RCC 7860 (cell line): Measurements from ENCODE around the gene NF1.
"Not testable (repeated sequence)": the region's sequence is repeated elsewhere in the genome, so short reads cannot be mapped to it uniquely, and the experiment has no call there.

Source experiments
- DNase-seq: peaks from one replicate; pipeline ENCODE4 v3.0.0-alpha.2; 2015; ENCODE audit warnings: low spot score
- FAIRE-seq: peaks from 2 replicates; lab custom pipeline; 2012; peaks lifted over from hg19 to GRCh38; lab: Jason Lieb, UNC

NF1 gene

DNA sequence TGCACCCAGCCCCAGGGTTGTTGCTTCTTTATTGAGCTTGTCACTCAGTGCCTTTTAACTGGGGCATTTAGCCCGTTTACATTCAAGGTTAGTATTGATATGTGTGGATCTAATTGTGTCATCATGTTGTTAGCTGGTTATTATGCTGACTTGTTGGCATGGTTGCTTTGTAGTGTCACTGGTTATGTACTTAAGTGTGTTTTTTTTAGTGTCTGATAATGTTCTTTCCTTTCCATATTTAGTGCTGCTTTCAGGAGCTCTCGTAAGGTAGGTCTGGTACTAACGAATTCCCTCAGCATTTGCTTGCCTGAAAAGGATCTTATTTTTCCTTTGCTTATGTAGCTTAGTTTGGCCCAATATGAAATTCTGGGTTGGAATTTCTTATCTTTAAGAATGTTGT is 33.5 kb downstream of the NF1 start:
- FAIRE-seq: no peak
- DNase-seq: no peak

DNA sequence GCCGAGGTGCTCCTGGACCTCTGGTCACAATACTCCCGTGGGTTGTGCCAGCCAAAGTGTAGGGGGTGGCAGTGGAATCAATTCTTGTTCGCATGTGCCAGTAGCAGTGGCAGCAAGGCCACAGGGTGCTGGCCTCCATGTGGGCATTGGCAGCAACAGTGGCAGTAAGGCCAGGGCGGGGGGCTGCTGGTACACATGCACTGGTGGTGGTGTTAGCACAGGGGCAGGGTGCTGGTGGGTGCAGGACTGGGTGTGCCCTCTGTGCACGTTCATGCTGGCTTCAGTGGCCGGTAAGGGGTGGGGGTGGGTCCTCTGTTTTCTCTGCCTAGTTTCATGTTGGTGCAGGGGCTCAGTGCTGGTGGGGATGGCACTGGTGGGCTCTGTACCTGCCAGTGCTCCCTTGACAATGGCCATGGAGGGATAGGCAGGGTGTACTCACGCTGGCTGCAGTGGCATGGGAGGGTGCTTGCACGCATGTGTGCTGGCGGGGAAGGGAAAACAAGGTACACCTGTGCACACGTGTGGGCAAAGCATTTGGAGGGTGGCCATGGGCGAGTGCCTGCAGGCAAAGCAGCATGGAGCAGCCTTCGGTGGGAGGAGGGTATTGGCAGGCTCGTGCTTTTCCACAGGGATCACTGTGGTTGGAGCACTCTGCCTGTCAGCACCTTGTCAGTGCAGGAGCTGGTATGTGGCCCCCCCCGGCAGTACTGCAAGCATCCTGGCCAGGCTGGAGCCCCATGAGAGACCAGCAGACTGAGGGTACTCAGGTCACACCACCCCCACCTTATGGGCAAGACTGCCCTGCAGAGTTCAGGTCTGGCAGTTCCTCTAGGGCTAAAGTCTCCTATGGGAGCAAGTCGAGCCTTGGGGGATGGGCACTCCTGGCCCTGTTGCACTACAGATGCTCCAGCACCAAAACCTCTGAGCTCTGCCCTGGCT is 35.8 kb downstream of the NF1 start:
- no peak for DNase-seq
- FAIRE-seq: no peak

DNA sequence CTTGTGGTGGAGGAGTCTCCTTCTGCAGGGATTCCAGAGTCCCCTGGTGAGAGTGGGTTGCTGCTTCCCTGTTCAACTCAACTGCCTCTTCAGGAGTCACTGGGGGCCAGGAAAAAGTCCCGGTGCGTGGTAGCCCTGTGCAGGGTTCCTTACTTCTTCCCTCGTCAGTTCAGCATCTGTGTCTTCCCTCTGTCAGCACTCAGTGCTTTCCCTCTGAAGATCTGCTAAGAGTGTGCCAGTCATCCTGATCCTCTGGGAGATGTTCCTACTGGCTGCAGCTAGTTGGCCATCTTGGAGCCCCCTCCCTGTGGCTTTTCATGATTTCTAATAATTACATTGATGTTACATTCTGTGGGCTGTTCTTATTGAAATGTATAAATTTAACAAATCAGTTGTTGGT is 36.5 kb downstream of the NF1 start:
- FAIRE-seq (no peak), DNase-seq (no peak)

DNA sequence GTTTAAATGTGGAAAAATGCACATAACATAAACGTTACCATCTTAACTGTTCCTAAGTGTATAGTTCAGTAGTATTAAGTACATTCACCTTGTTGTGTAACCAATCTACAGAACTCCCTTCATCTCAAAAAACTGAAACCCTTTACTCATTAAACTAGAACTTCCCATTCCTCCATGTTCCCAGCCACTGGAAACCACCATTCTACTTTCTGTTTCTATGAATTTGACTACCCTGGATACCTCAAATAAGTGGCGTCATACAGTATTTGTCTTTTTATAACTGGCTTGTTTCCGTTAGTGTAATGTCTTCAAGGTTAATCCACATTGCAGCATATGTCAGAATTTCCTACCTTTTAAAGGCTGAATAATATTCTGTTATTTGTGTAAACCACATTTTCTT is 38.2 kb downstream of the NF1 start:
- DNase-seq: no peak
- FAIRE-seq: no peak

DNA sequence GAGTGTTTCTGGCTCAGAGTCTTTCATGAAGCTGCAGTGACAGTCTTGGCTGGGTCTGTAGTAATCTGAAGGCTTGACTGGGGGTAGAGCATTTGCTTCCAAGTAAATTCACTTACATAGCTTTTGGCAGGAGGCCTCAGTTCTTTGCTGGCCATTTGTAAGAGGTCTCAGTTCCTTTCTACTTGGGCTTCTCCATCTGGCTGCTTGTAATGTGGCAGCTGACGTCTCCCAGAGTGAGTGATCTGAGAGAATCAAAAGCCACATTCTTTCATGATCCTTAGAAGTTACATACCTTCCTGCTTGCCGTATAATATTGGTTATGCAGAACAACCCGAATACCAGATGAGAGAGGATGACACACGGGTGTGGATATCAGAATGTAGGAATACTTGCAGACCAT is 39.8 kb downstream of the NF1 start:
- no peak for FAIRE-seq

DNA sequence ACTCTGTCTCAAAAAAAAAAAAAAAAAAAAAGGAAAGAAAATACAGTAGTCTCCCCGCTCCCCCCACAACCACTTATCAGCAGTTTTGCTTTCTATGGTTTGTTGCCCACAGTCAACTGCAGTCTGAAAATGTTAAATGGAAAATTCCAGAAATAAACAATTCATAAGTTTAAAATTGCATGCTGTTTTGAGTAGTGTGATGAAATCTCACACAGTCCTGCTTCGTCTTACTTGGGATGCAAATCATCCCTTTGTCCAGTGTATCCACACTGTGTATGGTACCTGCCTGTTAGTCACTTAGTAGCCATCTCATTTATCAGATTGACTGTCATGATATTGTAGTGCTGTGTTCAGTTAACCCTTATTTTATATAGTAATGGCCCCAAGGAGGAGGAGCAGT is 41.5 kb downstream of the NF1 start:
- FAIRE-seq (peak; percentile 17), DNase-seq (peak; percentile 19)

More for the DNA sequence above, 39.8 kb downstream of the NF1 start:
- no peak for DNase-seq

DNA sequence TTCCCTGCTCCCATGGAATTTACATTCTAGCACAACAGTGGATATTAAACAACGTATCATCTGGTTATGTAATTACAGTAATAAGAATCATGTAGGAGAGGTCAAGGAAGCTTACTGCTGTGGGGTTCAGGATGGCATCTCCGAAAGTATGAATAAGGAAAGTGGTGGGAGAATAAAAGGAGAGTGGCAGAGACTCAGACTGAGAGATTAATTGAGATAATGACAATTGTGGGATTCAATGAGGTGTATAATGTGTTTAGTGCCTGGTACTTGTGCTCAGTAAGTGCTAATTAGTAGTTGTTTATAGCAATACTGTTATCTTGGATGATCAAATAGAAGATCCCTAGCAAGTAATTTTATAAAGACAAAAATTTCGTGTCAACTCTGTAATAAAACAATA is 45.3 kb downstream of the NF1 start:
- FAIRE-seq: no peak
- DNase-seq: no peak

DNA sequence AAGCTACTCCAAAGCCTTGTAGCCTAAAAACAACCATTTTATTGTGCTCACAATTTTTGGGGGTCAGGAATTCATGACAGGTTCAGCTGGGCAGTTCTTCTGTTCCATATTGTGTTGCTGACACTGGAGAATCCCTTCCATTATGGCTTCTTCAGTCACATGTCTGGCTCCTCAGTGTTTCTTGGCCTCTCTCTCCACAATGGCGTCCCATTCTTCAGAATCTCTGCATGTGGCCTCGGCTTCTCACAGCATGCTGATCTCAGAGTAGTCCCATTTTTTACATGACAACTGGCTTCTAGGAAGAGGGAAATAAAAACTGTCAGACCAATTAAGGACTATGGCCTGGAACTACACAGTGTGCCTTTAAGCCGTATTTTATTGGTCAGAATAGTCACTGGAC is 49.7 kb downstream of the NF1 start:
- FAIRE-seq: no peak
- no peak for DNase-seq

DNA sequence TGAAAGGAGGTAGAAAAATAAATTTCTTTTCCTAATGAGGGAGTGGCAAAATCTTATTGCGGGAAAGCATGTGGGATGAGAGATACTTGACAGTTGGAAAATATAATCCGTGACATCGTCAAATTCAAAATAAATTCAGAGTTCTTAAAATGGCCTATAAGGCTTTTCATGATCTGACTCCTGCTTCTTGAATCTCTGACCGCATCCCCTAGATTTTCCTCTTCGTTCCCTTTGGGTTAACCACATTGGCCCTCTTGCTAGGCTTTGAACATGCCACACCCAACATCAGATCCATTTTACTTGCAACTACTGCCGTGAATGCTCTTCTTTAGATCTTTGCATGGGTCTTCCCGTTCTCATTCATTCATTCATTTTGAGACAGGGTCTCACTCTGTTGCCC is 50.1 kb downstream of the NF1 start:
- FAIRE-seq (no peak), DNase-seq (no peak)

DNA sequence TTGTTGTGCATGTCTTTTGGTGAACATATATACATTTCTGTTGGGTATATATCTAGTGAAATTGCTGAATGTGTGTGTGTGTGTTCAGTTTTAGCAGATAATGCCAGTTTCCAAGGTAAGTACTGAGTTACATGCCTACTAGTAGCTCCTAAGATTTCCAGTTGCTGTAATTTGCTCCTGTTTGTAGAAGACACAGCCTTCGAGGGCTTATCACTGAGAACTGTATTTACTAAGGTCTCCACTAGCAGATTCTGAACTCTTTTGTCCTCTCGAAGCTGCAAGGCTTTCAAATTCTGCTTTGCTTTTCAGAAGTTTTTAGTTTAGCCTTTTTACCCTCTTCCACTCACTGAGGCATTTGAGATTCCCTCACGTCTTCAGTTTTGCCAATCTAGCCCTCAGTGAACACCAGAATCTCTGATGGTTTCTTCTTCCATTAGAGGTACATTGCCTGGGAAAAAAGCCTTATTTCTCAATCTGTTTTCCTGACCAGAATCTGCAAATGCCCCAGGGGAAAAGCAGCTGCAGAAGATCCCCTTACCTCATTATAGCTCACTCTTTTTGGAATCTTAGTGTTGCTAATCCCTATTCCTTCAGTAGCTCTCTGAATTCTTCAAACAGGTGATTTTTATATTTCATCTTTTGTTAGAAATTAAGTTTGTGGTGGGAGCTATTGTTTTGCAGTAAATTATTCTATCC is 52.9 kb downstream of the NF1 start:
- no peak for DNase-seq
- FAIRE-seq: no peak

DNA sequence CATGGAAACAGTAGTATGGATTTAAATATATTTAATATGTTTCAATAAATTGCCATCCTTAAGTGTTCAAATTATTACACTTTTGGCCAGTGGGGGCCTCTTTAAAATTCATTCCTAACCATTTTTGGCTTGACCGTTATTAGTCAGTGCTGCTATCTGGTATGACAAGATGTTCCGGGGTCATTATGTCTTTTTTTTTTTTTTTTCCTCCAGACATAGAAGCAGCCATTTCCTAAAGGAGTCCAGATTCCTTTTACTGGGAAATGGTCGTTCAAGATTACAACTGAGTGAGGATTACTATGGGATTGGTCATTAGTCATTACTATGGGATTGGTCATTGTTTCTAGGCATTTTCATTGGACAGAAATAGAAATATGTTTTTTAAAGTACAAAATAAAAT is 53.4 kb downstream of the NF1 start:
- FAIRE-seq (no peak), DNase-seq (no peak)

DNA sequence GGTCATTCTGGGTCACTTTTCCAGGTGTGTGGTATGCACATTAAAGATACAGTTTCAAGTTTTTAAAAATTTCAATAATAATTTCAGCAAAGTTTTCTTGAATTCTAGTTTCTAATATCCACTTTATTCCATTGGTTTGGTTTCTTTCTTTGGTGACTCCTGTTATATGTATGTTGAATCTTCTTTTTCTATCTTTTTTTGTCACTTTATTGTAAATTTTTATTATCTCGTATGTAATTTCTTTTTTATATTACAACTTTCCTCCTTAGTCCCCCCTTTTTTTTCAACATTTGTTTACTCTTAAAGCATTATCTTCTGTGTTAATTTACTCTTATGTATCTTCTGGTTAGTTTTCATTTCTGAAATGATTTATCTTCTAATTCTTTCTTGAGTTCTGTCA is 57.5 kb downstream of the NF1 start:
- FAIRE-seq: peak; percentile 40
- DNase-seq: no peak

DNA sequence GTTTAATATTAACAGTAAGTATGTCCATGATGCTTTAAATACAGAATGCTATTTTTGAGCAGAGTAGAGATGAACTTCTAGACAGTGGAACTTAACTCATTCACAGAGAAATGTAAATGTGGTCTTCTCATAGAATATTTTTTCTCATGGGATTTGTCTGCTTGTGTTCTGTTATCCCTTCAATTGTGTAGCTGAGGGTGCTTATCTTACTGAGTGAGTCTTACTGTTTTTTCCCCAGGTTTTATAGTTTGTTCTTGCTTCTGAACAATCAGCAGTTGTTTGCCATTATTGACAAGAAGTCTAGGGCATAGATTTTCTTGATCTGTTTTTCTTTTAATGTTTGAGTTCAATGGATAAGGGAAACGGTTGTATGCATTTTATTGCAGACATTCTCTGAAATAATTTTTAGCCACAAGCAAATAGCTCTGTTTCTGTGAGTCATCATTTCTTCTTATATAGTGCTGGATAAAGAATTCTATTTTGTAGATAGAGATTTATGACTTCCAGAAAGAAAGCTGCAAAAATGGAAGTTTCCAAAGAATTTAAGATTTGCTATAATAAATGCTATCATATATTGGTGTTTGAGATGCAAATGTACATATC is 60.5 kb downstream of the NF1 start:
- peak; percentile 74 for FAIRE-seq
- no peak for DNase-seq

DNA sequence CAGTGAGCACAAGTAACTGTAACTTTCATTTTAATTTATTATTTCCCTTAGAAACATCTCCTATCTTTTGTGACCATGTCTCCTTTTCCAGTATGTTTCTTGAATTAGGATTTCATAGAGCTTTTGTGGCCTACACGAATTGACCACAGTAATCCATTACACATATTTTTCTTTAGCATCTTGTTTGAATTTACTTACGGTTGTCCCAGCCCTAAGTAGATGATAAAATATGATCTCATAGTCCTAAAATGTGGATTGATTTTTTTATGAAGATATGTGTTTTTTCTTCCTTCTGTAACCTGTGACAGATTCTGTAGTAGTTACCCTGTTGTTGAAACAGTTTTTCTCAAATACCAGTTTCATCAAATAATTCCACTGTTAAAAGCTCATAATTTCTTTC is 61.5 kb downstream of the NF1 start:
- no peak for FAIRE-seq
- no peak for DNase-seq

DNA sequence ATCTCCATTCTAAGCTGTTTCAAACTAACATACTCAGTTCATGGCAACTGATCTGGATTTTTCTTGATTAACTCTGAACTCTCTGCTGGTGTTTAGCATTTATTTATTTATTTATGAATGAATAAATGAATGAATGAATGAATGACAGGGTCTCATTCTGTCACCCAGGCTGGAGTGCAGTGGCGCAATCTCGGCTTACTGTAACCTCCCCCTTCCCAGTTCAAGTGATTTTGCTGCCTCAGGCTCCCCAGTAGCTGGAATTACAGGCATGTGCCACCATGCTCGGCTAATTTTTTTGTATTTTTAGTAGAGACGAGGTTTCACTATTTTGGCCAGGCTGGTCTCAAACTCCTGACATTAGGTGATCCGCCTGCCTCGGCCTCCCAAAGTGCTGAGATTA is 62.1 kb downstream of the NF1 start:
- DNase-seq, FAIRE-seq: not testable (repeated sequence)

DNA sequence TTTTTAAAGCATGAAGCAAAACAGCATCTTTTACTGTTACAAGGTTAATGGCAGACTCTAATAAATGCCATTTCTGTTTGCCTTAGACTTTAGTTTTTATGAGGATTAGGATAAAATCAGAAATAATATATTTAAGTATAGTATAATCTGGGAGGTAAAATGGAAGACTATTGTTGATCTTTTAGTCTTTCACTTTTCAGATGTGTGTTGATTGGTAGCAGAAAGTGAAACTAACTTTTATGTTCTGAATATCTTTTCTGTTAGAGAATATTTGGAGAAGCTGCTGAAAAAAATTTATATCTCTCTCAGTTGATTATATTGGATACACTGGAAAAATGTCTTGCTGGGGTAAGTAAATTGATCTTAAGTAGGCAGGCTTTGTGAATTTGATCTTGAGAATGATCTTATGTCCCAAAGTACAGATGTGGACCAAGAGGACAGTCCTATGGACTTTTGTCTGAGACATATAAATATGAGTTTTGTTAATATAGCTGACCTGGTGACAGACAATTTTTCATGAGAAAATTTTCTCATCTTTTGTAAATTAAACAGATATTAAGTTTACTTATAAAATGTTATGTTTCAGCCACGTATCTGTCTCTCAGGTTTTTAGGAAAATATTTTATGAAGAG is 64.1 kb downstream of the NF1 start:
- DNase-seq (no peak), FAIRE-seq (peak; percentile 20)

DNA sequence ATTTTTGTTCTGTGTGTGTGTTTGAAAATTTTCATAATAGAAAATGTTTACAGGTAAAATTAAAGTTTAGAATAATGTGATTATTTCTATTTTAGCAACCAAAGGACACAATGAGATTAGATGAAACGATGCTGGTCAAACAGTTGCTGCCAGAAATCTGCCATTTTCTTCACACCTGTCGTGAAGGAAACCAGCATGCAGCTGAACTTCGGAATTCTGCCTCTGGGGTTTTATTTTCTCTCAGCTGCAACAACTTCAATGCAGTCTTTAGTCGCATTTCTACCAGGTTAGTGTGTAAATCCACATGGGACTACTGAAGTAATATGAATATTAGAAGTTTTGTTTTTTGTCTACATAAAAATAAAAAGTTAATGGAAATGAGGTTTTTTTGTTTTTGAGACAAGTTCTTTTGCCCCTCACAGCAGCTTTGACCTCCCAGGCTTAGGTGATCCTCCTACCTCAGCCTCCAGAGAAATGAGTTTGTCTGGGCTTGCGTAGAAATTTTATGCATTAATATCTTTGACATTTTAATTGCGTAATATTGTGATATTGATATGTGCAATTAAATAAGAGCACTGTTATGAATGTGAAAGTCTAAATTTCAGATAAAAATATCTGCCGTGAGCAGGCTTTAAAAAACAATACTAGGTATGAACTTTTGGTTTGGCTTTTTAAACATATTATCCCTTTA is 68.5 kb downstream of the NF1 start:
- DNase-seq (no peak), FAIRE-seq (no peak)

DNA sequence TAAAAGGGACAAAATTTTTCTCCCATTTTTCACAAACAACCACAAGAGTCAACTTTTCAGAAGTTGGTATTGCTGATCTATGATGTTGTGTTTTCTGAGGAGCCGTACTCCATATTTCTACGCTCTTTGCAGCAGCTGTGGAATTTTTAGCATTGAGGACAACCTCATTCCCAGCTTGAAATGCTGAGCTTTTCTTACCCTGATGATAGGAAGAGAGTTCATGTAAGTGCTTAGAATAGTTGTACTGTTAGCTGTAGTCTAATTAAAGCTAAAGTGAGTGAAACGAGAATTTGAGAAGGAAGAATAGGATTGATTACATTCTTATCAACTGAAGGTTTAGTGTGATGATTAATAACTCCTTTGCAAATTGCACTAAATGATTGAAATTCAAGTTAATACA is 72.3 kb downstream of the NF1 start:
- DNase-seq: no peak
- FAIRE-seq: no peak

DNA sequence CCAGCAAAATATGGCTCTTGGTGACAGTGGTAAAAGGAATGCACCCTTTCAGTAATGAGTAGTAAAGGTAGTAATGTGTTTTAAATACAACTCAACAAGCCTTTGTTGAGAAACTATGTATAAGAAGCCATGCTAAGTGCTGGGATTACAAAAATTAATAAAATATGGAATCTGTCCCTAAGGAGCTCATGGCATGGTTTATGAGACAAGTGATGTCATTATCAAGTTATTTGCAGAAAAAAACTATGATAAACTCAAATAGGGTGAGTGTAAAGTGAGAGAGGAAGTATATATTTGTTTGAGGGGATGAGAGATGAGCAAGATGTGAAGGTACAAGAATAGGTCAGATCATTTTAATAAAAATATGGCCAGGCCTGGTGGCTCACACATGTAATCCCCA is 76.9 kb downstream of the NF1 start:
- no peak for FAIRE-seq

DNA sequence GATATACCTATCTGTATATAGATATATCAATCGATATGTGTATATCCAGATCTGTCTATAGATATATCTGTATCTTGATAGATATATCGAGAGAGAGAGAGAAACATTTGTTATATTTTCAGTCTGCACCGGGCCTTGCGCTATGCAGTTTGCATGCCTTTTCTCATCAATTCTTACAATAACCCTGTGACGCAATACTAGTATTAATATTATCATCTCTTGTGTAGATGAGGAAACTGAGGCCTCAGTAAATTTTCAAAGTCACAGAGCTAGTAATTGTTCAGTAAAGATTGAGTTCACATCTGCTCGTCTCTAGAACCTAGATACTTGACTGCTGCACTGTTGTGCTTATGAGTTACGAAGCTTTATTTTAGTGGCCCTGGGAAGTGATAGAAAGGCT is 77.6 kb downstream of the NF1 start:
- FAIRE-seq (no peak), DNase-seq (no peak)

More for the DNA sequence above, 76.9 kb downstream of the NF1 start:
- DNase-seq: no peak

DNA sequence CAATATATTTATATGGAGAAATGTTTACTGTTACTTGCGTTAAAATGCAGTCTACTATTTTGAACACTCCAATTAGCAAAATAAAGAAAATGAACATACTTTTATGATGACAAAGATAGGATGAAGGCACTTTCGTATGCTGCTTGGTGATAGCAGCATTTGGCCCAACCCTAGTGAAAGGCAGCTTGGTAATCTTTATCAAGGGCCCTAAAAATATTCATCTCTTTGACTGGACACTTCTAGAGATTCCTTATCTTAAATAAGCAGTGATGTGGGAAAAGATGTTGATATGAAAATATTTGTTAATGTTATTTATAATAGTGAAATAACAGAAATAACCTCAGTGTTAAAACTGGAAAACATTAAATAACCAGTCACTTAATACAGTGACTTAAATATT is 79.4 kb downstream of the NF1 start:
- DNase-seq (no peak), FAIRE-seq (no peak)
